ENCODE data around the gene AP5M1.
"Not testable (repeated sequence)": the region's sequence is repeated elsewhere in the genome, so short reads cannot be mapped to it uniquely, and the experiment has no call there.

The AP5M1 gene

DNA sequence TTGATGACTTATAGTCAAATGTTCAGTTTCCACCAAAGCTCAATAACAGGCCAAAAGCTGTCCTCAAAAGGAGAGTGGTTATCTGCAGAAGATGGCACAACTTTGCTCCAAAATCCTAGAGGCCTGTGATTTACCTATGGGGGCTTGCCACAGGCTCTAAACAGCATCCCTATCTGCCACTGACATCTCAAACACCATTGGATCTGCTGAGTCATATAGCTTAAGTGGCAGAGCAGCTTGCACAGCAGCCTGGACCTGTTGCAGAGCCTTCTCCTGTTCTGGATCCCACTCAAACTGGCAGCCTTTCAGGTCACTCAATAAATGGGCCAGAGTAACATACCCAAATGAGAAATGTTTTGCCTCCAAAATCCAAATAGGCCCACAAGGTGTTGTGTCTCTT is 61.1 kb downstream of the AP5M1 start:
- no peak for DNase-seq (ENCODE audit: low read depth)
- no peak overlapping the region for H3K4me3 ChIP-seq (ENCODE audit: low read depth, low read length)
- TF ChIP-seq, protein P1, sequence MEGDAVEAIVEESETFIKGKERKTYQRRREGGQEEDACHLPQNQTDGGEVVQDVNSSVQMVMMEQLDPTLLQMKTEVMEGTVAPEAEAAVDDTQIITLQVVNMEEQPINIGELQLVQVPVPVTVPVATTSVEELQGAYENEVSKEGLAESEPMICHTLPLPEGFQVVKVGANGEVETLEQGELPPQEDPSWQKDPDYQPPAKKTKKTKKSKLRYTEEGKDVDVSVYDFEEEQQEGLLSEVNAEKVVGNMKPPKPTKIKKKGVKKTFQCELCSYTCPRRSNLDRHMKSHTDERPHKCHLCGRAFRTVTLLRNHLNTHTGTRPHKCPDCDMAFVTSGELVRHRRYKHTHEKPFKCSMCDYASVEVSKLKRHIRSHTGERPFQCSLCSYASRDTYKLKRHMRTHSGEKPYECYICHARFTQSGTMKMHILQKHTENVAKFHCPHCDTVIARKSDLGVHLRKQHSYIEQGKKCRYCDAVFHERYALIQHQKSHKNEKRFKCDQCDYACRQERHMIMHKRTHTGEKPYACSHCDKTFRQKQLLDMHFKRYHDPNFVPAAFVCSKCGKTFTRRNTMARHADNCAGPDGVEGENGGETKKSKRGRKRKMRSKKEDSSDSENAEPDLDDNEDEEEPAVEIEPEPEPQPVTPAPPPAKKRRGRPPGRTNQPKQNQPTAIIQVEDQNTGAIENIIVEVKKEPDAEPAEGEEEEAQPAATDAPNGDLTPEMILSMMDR (conservative IDR thresholded peaks at IDR 0.05; ENCODE audit: low read depth, low read length) = no peak

DNA sequence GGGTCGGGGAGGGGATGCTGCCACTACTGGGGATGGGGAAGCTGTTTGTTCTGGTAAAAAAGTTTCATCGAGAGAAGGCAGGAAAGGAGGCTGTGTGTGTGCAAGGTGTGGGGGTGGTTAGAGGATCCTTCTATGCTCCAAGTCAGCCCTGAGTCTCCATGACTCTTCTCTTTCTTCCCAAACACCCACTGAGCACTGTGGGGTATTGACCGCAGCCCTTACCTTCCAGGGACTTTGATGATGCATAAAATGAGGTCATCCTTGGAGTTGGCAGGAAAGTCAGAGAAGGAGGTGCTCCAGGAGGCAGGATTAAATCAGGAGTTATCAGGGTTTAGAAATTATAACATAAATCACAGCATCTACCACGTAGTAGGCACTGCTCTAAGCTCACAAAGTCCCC is 63.7 kb downstream of the AP5M1 start:
- not testable (repeated sequence) for H3K4me3 ChIP-seq (ENCODE audit: low read depth, low read length)
- DNase-seq (ENCODE audit: low read depth) = peak; percentile 1

DNA sequence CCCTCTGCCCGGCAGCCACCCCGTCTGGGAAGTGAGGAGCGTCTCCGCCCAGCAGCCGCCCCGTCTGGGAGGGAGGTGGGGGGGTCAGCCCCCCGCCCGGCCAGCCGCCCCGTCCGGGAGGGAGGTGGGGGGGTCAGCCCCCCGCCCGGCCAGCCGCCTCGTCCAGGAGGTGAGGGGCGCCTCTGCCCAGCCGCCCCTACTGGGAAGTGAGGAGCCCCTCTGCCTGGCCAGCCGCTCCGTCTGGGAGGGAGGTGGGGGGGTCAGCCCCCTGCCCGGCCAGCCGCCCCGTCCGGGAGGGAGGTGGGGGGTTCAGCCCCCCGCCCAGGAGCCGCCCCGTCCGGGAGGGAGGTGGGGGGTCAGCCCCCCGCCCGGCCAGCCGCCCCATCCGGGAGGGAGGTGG is 65.0 kb downstream of the AP5M1 start:
- DNase-seq (ENCODE audit: low read depth); H3K4me3 ChIP-seq (ENCODE audit: low read depth, low read length): not testable (repeated sequence)

DNA sequence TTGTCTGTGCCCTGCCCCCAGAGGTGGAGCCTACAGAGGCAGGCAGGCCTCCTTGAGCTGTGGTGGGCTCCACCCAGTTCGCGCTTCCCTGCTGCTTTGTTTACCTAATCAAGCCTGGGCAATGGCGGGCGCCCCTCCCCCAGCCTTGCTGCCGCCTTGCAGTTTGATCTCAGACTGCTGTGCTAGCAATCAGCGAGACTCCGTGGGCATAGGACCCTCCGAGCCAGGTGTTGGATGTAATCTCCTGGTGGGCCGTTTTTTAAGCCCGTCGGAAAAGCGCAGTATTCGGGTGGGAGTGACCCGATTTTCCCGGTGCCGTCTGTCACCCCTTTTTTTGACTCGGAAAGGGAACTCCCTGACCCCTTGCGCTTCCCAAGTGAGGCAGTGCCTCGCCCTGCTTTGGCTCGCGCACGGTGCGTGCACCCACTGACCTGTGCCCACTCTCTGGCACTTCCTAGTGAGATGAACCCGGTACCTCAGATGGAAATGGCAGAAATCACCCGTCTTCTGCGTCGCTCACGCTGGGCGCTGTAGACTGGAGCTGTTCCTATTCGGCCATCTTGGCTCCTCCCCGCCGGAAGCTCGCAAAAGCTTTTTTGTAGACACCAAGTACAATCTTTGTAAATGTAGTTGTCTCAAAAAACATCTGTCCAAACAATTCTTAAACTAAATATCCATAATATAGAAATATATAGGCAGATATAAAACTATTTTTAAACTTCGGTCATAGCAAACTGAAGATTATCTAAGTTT is 75.0 kb downstream of the AP5M1 start:
- not testable (repeated sequence) for DNase-seq (ENCODE audit: low read depth); H3K4me3 ChIP-seq (ENCODE audit: low read depth, low read length)

DNA sequence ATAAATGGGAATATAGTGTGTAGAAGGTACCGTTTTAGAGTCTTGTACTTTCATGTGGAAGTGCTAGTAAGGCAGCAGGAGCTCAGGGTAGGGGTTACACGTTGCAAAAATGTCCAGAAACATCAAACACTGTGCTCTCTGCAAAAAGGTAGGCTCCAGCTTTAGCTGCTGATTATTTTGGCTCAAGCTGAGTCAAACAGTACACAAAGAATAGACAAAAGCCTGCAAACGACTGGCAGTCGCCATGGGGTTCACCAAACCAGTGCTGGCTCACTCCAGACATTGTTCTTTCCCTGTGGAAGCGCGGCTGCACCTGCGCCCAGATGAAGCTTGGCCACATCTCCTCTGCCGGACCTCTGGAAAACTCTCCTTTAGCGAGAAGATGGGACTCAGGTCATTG is 76.3 kb downstream of the AP5M1 start:
- TF ChIP-seq, protein P1 (conservative IDR thresholded peaks at IDR 0.05; ENCODE audit: low read depth, low read length) = no peak
- no peak for DNase-seq (ENCODE audit: low read depth)
- H3K4me3 ChIP-seq (ENCODE audit: low read depth, low read length) = no peak overlapping the region

DNA sequence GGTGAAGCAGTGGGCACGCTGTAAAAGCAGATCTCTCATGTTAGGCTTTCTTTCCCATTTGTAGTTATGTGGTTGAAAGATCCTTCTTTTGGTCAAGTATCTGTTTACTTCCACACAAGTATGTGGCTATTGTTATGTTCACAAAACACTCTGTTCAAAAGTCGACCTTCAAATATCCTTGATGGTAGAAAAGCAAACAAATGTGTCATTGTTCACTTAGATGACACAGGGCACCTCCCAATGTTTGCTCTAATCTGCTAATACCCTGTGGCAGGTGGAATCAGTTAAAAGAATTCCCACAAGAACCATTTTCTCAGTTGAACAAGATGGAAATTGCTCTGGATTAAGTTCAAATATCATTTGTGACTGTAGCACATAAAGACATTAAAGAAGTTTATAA is 78.0 kb downstream of the AP5M1 start:
- TF ChIP-seq, protein P1 (conservative IDR thresholded peaks at IDR 0.05; ENCODE audit: low read depth, low read length) = no peak
- H3K4me3 ChIP-seq (ENCODE audit: low read depth, low read length) = no peak overlapping the region
- no peak for DNase-seq (ENCODE audit: low read depth)
